Measurements from ENCODE around the gene FLNB. TPM values are rescaled to one million over a fixed set of nuclear protein-coding genes. Genes with fewer than 3 reads are reported as not detected.

The FLNB gene
- total and polyA plus RNA-seq, 10 of the 15 experiments (the other 5 are each of a cell fraction or from before 2014, with no cell fraction given): 13.6 to 51.8 (median 26.4) TPM

- no peak for ATAC-seq
- H3K9ac ChIP-seq (ENCODE audit: control insufficient read depth, insufficient read depth, low read length): no peak overlapping the region
- H2AFZ ChIP-seq (ENCODE audit: control insufficient read depth, low read depth, low read length): no peak overlapping the region
- no peaks in the 10 kb centered on the region for H3K9me3 ChIP-seq (replicated peaks; ENCODE audit: control insufficient read depth, insufficient read depth, low read length)
- no peak for FAIRE-seq
- 98% methylated on average over 10 of the region's 10 CpGs for WGBS (ENCODE audit: insufficient coverage, insufficient replicate concordance, low lambda C conversion rate, missing lambda C conversion rate)
- ChIA-PET POLR2A (interaction anchor here (0.6 to 2.0 kb wide), 6 partner anchors 10 to 178 kb away, joined by 3 to 7 read pairs (median 4); partner anchors contain the start of gene HTD2), RAD21 (ENCODE audit: unreplicated experiment) (interaction anchor here (0.6 to 3.4 kb wide), 24 partner anchors 12 to 453 kb away, joined by 3 to 36 read pairs (median 4); partner anchors contain the start of genes FLNB, HTD2 and RPP14), SMC1A (ENCODE audit: uncharacterized antibody, unreplicated experiment) (interaction anchor here (0.6 to 3.2 kb wide), 13 partner anchors 11 to 454 kb away, joined by 3 to 30 read pairs (median 3); partner anchors contain the start of genes HTD2 and RPP14), CTCF (interaction anchor here (0.5 to 18.5 kb wide), 45 partner anchors 9 to 1441 kb away, joined by 3 to 503 read pairs (median 4); partner anchors contain the start of genes FLNB, HTD2 and RPP14)
- no peaks in the 10 kb centered on the region for H3K79me2 ChIP-seq (ENCODE audit: control insufficient read depth, insufficient read depth, low read length)
- in situ Hi-C loops (cut with MboI) (loop anchor here (5.0 kb wide), 1 partner anchor 165 kb away; no protein-coding TSS in a partner anchor), intact Hi-C loops (cut with micrococcal nuclease; ENCODE audit: unreplicated experiment) (loop anchor here (2.0 to 5.0 kb wide), 2 partner anchors 215 to 454 kb away; no protein-coding TSS in a partner anchor)
- no peak overlapping the region for H3K27ac ChIP-seq (ENCODE audit: control insufficient read depth, insufficient read depth)
- no peaks in the 10 kb centered on the region for H3K27me3 ChIP-seq (replicated peaks in 1 of 2; ENCODE audit: control insufficient read depth in 2 of 2, insufficient read depth in 2 of 2, low read length in 1 of 2)
- BruUV-seq (replicated peaks): no TSS peak
- H3K4me3 ChIP-seq: no peak overlapping the region
- H3K36me3 ChIP-seq (ENCODE audit: control insufficient read depth in 2 of 2, insufficient read depth in 2 of 2, low read length in 1 of 2): no peaks in the 10 kb centered on the region
- no peaks in the 10 kb centered on the region for H4K20me1 ChIP-seq (ENCODE audit: control insufficient read depth, insufficient read depth)
- DNase-seq (ENCODE audit: low read depth, low spot score): no peak
- TF ChIP-seq NR2C1 (IDR thresholded peaks at IDR 0.05) (no peak), RFX5 (IDR thresholded peaks at IDR 0.05; ENCODE audit: low read depth, low read length) (no peak), POLR2AphosphoS5 (IDR thresholded peaks at IDR 0.05; ENCODE audit: low read length) (no peak), EP300 (IDR thresholded peaks at IDR 0.05; ENCODE audit: borderline replicate concordance in 1 of 2, control insufficient read depth in 1 of 2, low read depth in 2 of 2, low read length in 2 of 2) (no peak), WRNIP1 (IDR thresholded peaks at IDR 0.05; ENCODE audit: borderline replicate concordance, low read depth, low read length) (no peak), SIX5 (IDR thresholded peaks at IDR 0.05; ENCODE audit: low read depth, low read length, severe bottlenecking) (no peak), IKZF2 (IDR thresholded peaks at IDR 0.05) (no peak), MTA2 (IDR thresholded peaks at IDR 0.05; ENCODE audit: low read depth) (no peak), RCOR1 (conservative IDR thresholded peaks at IDR 0.05; ENCODE audit: low read depth, low read length) (no peak), CEBPZ (IDR thresholded peaks at IDR 0.05; ENCODE audit: low read depth, low read length) (no peak), MYB (IDR thresholded peaks at IDR 0.05; ENCODE audit: borderline replicate concordance, low read depth, low read length) (no peak), USF1 (IDR thresholded peaks at IDR 0.05; ENCODE audit: borderline replicate concordance, extremely low read length, insufficient read depth, low read depth, low read length) (no peak)
- peaks cover 14% of the 10 kb centered on the region for H3K4me1 ChIP-seq (ENCODE audit: control insufficient read depth, insufficient read depth, low read length)
- H3K4me2 ChIP-seq (ENCODE audit: control insufficient read depth, insufficient read depth): peak overlapping the region; percentile 82; the same call in 1 of the 2 replicates
Observed at GRCh38 chr3:58176827-58177489, 168.7 kb downstream of the FLNB start.

Measured in GM12878 (cell line).